Epithelial cell of prostate (primary cell): ENCODE measurements around the gene RNU7-1.
A peak's percentile ranks its signal among the peaks of the same experiment; 100 is the strongest.
"Not testable (repeated sequence)": the region's sequence is repeated elsewhere in the genome, so short reads cannot be mapped to it uniquely, and the experiment has no call there.

Source experiments
- DNase-seq: peaks from one replicate; pipeline ENCODE4 v3.0.0-alpha.2; 2011; ENCODE audit warnings: low read depth, low spot score
- H3K27ac ChIP-seq: fragments of 450-650 bp; 2 replicates; pipeline ENCODE4 v1.5.1; 2017; ENCODE audit warnings: mild to moderate bottlenecking

Gene RNU7-1

DNA sequence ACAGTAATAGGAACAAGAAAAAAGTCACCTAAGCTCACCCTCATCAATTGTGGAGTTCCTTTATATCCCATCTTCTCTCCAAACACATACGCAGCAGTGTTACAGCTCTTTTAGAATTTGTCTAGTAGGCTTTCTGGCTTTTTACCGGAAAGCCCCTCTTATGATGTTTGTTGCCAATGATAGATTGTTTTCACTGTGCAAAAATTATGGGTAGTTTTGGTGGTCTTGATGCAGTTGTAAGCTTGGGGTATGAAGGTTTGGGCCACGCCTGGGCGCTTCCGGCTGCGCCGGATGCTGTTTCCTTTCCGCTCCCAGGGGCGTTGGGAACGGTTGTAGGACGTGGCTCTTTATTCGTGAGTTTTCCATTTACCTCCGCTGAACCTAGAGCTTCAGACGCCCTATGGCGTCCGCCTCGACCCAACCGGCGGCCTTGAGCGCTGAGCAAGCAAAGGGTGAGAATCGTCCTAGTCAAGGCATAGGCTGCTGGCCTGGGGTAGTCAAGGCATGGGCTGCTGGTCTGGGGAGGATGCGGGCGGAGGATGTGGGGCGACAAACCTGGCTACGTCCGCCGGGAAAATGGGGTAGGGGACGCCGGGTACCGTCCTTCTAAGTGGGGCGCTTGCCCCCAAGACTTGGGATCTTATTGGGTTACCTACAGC lies at the start of gene RNU7-1, which contains the start of gene C12orf57:
Gene RNU7-1, plus strand, starts transcription at position 95 of the 659 bp plus-strand sequence.
Gene C12orf57, plus strand, starts transcription at position 301 of the 659 bp plus-strand sequence. Its CDS starts 100 bp downstream, at position 401.
- DNase-seq: peak; percentile 84
- peak within 1 kb of the TSS; percentile 88 for H3K27ac ChIP-seq

DNA sequence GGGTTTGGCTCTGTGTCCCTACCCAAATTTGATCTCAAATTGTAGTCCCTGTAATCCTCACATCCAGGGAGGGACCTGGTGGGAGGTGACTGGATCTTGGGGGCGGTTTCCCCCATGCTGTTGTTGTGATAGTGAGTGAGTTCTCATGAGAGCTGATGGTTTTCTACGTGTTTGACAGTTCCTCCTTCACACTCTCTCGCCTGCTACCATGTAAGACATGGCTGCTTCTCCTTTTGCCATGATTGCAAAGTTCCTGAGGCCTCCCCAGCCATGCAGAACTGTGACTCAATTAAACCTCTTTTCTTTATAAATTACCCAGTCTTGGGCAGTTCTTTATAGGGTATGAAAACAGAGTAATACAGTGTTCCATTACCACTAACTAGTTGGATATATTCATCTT lies 49.3 kb upstream of the RNU7-1 start:
- no peak overlapping the region for H3K27ac ChIP-seq
- DNase-seq: no peak

- DNase-seq: no peak
- H3K27ac ChIP-seq: no peak overlapping the region
These were observed 46.7 kb upstream of the RNU7-1 start for GRCh38 chr12:6896846-6897435.

- no peak overlapping the region for H3K27ac ChIP-seq
- no peak for DNase-seq
These were observed 44.2 kb upstream of the RNU7-1 start for GRCh38 chr12:6899427-6899826.

- DNase-seq: no peak
These were observed 43.6 kb upstream of the RNU7-1 start for GRCh38 chr12:6899837-6900519.

GRCh38 chr12:6902448-6902847 lies 41.2 kb upstream of the RNU7-1 start:
- H3K27ac ChIP-seq: no peak overlapping the region
- DNase-seq: no peak

More at GRCh38 chr12:6899837-6900519, 43.6 kb upstream of the RNU7-1 start:
- no peak overlapping the region for H3K27ac ChIP-seq

GRCh38 chr12:6903722-6904121 lies 39.9 kb upstream of the RNU7-1 start:
- DNase-seq: no peak
- H3K27ac ChIP-seq: no peak overlapping the region

DNA sequence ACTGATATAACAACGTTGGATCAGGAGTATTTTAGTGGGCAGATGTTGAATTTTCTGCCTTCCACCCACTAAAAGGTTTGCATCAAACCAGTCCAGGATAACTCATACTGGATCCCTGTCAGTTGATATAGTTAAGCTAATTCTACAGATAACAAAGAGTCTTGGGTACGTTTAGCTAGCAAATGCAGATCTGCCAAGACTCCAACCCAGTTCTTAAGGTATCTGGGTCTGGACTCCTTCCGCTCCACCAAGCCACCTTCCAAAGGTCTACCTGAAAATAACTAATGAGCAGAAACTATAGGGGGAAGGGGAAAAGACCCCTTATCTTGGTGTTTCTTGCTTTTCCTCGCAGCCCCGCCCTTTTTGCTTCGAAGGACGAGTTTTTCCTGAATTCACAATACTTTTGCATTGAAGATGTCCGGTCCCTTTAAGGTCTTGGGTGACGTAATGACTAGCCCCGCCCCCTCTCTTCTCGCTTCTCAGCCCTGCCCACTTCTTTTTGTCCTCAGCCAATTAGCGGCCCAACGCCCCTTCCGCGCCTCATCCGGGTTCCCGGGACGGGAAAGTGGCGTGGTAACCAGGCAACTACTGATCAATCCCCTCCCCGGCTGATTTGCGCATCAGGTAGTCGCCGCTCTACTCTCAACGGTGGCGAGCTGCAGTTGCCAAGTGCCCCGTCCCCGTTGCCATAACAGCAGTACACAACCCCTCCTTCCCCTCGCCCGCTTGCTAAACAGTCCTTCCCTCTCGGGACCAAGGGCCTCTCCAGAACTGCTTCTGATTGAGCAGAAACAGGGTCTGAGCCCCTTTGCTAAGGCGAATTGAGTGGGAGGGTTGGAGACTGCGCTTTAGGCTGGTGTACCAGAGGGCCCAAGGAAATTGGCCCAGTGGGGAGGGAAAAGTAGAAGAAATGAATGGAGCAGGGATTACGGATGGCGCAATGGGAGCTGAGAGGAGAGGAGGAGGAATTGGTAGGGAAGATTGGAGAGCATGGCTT lies 39.0 kb upstream of the RNU7-1 start, which contains the start of gene LRRC23:
Gene LRRC23, plus strand, starts transcription at position 543 of the 997 bp plus-strand sequence. CDS start 812 bp downstream, outside the sequence.
- DNase-seq: peak; percentile 66
- H3K27ac ChIP-seq: peak within 1 kb of the TSS; percentile 7

DNA sequence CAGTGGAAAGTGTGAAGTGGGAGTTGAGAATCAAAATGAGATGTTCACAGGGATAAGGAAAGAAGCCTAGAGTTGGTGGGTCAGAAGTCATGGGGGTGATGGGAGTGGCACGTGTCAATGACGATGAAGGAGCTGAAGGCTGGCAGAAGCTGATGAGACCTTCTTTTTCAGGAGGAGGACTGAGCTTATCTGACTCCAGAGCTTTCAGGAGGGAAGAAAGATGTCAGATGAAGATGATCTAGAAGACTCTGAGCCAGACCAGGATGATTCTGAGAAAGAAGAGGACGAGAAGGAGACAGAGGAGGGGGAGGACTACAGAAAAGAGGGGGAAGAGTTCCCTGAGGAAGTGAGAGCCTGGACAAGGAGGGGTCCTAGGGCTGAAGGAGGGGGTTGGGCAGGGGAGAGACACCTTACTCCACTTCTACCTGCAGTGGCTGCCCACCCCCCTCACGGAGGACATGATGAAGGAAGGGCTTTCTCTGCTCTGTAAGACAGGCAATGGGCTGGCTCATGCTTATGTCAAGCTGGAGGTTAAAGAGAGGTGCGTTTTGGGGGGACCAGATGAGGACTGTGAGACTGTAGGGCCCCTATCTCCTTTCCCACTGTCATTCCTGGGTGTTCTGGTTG lies 38.1 kb upstream of the RNU7-1 start:
- no peak overlapping the region for H3K27ac ChIP-seq

DNA sequence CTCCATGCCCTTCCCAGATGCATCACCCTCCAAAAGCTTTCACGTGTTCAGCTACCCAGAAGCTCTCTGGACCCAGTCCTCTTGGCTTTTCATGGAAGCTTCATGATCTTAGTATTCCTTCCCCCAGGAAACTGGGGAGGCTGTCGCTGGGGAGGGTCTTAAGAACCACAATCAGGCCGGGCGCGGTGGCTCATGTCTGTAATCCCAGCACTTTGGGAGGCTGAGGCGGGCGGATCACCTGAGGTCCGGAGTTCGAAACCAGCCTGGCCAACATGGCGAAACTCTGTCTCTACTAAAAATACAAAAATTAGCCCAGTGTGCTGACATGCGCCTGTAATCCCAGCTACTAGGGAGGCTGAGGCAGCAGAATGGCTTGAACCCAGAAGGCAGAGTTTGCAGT lies 35.5 kb upstream of the RNU7-1 start:
- DNase-seq, H3K27ac ChIP-seq: not testable (repeated sequence)

More for the DNA sequence above, 38.1 kb upstream of the RNU7-1 start:
- no peak for DNase-seq

DNA sequence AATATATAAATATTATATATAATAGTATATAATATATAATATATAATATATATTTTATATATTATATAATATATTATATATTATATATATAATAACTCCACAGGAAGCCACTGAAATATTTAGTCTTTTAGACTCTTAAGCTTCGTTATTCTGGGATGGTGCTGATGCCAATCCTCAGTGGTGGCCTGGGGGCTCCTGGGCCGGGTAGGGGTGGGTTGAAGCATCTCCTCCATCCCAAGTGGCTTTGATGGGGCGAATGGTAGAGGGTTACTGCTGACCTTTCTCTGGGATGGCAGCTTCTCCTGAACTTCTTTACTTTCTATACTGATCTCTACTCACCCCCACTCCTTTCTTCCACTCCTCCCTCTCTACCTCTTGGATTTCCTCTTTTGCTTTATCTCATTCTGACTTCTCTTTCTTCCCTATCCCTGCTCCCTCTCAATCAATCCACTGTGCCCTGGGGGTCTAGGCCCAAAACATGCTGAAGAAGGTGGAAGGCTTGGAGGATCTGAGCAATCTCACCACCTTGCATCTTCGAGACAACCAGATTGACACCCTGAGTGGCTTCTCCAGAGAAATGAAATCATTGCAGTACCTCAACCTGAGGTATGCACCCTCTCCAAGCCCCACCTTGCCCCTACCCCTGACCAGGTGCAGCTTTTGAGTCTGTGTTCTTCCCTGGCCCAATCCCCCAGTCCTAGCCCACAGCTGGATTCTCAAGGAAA lies 34.0 kb upstream of the RNU7-1 start:
- no peak overlapping the region for H3K27ac ChIP-seq
- DNase-seq: no peak

- no peak overlapping the region for H3K27ac ChIP-seq
- DNase-seq: no peak
These were observed 31.3 kb upstream of the RNU7-1 start for GRCh38 chr12:6912164-6912935.

DNA sequence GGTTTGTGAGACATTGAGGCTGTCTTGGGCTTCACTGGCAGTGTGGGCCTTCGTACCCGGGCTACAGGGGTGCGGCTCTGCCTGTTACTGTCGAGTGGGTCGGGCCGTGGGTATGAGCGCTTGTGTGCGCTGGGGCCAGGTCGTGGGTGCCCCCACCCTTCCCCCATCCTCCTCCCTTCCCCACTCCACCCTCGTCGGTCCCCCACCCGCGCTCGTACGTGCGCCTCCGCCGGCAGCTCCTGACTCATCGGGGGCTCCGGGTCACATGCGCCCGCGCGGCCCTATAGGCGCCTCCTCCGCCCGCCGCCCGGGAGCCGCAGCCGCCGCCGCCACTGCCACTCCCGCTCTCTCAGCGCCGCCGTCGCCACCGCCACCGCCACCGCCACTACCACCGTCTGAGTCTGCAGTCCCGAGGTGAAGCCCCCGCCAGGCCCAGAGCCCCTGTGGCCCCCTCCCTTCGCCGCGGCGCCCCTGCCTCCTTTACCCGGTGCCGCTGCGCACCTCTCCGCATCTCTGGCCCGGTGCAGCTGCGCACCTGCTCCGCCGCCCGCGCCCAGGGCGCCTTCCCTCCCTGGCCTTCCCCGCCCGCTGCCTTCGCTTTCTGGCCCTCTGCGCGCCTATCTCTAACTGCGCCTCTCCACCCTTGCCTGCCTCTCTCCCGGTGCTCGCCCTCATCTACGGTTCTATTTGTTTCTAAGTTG lies 29.2 kb upstream of the RNU7-1 start, which contains the start of gene ENO2:
Gene ENO2, plus strand, starts transcription at position 335 of the 701 bp plus-strand sequence. CDS start 1,253 bp downstream, outside the sequence.
- H3K27ac ChIP-seq: no peak within 1 kb of the TSS
- DNase-seq: no peak

GRCh38 chr12:6914947-6915788 lies 28.4 kb upstream of the RNU7-1 start:
- H3K27ac ChIP-seq: no peak overlapping the region
- DNase-seq: no peak

GRCh38 chr12:6915789-6916285 lies 27.8 kb upstream of the RNU7-1 start:
- no peak overlapping the region for H3K27ac ChIP-seq
- DNase-seq: no peak

- no peak overlapping the region for H3K27ac ChIP-seq
- no peak for DNase-seq
These were observed 27.0 kb upstream of the RNU7-1 start for GRCh38 chr12:6916426-6917200.
